Right ventricle myocardium superior (tissue), 1 donor: ENCODE results near the gene PRRX2. TPM values are rescaled to one million over a fixed set of nuclear protein-coding genes. Genes with fewer than 3 reads are reported as not detected.

ENCODE experiments used
- ATAC-seq: fragments of 200-7000 bp; cut with Tn5 transposase; one replicate; pipeline ENCODE4 v1.9.1; 2020; ENCODE audit warnings: mild to moderate bottlenecking; ENCODE audit not compliant: poor library complexity
- DNase-seq: peaks from one replicate; pipeline ENCODE4 v3.0.0-alpha.2; 2020
- intact Hi-C: fragments of 100-400 bp; cut with DNase I; formaldehyde crosslinking; loops from one replicate; pipeline ENCODE4 v1.11.2; 2022
- total RNA-seq: library from RNA; stranded (reverse); fragmentation: NEBNext Ultra II Directional; extraction: Animal tissue kit (Norgen Biotek cat#: 25700); gene quantifications from one replicate; pipeline ENCODE4 v1.2.1, GENCODE V29; 2021
- donor health status: DM: no; HTN: yes; CAD: no; lungs with severe emphysema.

The PRRX2 gene
- total RNA-seq, 1 donor from 2014 or later = 0.89 TPM

DNA sequence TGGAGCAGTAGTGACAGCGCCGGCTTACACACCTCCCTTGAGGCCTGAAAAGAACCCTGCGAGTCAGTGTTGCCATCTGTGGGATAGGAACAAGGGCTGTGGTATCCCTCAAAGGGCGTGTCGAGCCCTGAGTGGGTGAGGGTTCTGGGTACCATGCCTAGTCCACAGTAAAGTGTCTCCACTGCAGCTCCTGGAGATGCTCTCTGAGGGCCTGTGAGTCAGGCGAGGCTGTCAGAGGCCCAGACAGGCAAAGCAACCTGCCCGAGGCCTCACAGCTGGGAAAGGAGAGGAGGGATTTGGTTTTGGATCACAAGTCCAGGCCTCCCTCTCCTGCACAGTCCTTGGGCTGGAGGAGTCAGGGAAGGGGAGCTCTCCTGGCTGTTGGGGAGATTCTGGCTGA is 6.1 kb downstream of the PRRX2 start:
- intact Hi-C loops = no loop called here
- DNase-seq (no peak), ATAC-seq (no peak)

- no peak for ATAC-seq
Measured at GRCh38 chr9:129672702-129673101, 7.3 kb downstream of the PRRX2 start.

GRCh38 chr9:129673602-129674001 is 8.2 kb downstream of the PRRX2 start:
- ATAC-seq = no peak
- DNase-seq = no peak
- intact Hi-C loops = no loop called here

More at GRCh38 chr9:129672702-129673101, 7.3 kb downstream of the PRRX2 start:
- intact Hi-C loops = no loop called here
- no peak for DNase-seq

DNA sequence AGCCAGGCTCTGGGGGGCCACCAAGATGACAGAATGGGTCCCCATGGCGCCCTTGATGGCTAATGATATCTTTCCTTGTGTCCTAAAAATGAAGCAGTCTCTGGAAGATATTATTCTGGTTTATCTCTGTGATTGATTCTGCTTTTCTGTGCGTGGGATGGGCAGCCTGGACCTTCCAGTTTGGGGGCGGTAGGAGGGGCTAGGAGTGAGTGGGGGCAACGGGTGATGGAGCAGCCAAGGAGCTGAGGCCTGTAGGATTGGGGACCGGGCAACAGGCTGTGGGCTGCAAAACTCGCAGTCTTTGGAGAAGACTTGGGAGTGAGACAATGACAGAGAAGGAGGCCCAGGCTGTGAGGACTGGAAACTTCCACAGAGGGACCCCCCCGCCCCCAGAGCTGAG is 8.8 kb downstream of the PRRX2 start:
- intact Hi-C loops = no loop called here
- no peak for DNase-seq
- no peak for ATAC-seq

DNA sequence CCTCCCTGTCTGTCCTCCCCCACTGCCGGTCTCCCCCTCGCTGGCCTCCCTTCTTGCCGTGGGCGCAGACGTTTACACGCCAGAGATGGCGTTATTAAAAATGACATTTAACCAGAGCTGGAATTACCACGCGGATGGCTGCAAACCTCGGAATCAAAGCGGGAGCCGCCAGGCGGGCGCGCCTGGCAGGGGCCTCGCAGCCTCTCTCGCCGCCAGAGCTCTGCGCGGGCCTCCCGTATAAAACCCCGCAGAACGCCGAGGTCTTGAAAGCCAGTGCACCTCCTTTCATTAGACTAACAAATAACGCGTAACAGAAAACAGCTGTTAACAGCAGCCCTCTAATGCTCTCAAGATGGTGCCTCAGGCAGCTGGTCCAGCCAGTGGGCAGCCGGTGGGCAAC is 10.2 kb downstream of the PRRX2 start:
- ATAC-seq (no peak), DNase-seq (no peak)
- intact Hi-C loops = no loop called here

DNA sequence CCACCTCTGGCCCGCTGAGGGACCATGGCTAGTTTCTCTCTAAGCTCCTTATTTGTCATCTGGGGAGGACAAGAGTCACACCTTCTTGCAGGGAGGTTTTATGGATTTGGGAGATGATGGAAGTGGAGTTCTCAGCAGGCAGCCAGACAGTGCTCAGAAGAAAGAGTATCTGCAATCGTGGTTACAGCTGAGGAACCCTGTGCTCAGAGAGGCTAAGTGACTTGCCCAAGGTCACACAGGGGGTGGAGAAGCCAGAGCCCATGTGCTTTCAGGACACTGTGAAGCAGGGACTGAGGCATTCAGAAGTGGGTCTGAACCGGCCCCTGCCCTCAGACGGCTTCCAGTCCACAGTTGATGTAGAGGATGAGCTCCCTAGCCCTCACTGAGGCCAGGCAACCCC is 10.8 kb downstream of the PRRX2 start:
- intact Hi-C loops = no loop called here
- DNase-seq (no peak), ATAC-seq (no peak)

DNA sequence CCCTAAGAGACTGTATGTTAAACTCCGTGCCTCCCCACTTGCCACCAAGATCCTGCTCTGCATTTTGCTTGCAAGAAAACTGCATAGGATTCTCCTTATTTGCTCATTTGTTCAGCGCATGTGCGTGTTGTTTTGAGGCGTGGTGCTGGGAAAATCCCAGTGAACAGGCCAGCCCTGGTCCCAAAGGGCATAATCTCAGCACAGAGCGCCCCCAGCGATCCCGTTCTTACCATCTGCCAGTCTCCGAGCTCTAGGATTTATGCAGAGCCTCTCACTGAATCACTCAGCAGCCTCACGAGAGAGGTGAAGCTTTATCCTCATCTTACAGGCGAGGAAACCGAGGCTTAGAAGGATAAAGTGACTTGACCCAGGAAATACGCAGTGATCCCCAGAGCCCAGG is 11.5 kb downstream of the PRRX2 start:
- intact Hi-C loops = no loop called here
- ATAC-seq (peak; percentile 57), DNase-seq (no peak)

- DNase-seq (peak; percentile 57), ATAC-seq (peak; percentile 53)
- intact Hi-C loops = no loop called here
Measured at GRCh38 chr9:129677456-129677855, 12.0 kb downstream of the PRRX2 start.

- DNase-seq = no peak
- intact Hi-C loops = no loop called here
- ATAC-seq = no peak
Measured at GRCh38 chr9:129678844-129679243, 13.4 kb downstream of the PRRX2 start.

GRCh38 chr9:129679537-129679936 is 14.1 kb downstream of the PRRX2 start:
- no peak for ATAC-seq
- no peak for DNase-seq

GRCh38 chr9:129681924-129682323 is 16.5 kb downstream of the PRRX2 start:
- DNase-seq = no peak
- ATAC-seq = no peak
- intact Hi-C loops = no loop called here

More at GRCh38 chr9:129679537-129679936, 14.1 kb downstream of the PRRX2 start:
- intact Hi-C loops = no loop called here

DNA sequence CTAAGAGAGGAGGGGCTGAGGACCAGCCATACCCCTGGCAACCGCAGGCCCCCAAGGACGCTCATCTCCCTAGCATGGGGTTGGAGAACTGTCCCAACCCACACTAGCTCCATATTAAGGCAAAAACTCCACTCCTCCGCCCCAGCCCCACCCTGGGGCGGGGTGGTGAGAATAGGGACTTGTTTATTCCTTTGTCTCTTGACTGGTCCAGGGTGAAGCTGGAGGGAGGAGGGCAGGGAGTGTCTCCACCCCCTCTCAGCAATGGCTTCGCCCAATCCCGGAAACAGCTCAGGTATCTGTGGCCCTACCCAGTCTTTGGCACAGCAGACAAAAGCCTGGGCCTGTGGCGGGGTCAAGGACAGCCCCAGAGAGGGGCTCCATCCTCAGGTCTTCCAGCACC is 16.9 kb downstream of the PRRX2 start:
- intact Hi-C loops = no loop called here
- no peak for DNase-seq

GRCh38 chr9:129685220-129685932 is 19.9 kb downstream of the PRRX2 start:
- ATAC-seq = no peak
- no peak for DNase-seq
- intact Hi-C loops = no loop called here

More for the DNA sequence above, 16.9 kb downstream of the PRRX2 start:
- ATAC-seq = no peak

GRCh38 chr9:129685933-129686259 is 20.4 kb downstream of the PRRX2 start:
- DNase-seq = no peak
- intact Hi-C loops = no loop called here
- no peak for ATAC-seq

DNA sequence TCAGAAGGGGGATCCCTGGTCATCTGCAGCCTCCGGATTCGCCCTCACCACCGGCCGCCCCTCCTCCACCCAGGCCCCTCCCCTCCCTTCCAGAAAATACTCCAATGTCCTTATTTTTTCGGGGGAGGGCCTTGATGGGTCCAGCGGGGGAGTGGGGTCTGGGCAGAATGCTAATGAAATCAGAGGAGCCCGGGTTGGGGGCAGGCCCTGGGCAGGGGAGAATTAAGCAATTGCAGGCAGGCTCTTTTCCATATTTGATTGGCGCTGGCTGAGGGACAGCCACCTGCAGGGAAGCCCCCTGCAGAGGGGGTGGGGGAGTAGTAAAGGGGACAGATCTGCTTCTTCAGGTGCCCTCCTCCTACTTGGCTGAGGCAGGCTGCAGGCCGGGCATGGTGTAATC is 21.3 kb downstream of the PRRX2 start:
- no peak for ATAC-seq
- DNase-seq = no peak
- intact Hi-C loops = no loop called here

- no peak for ATAC-seq
- no peak for DNase-seq
- intact Hi-C loops = no loop called here
Measured at GRCh38 chr9:129687391-129687790, 21.9 kb downstream of the PRRX2 start.

GRCh38 chr9:129688285-129689043 is 23.0 kb downstream of the PRRX2 start:
- intact Hi-C loops = no loop called here
- ATAC-seq (no peak), DNase-seq (no peak)

GRCh38 chr9:129692534-129692933 is 27.1 kb downstream of the PRRX2 start:
- ATAC-seq = no peak
- intact Hi-C loops = no loop called here
- DNase-seq = no peak

DNA sequence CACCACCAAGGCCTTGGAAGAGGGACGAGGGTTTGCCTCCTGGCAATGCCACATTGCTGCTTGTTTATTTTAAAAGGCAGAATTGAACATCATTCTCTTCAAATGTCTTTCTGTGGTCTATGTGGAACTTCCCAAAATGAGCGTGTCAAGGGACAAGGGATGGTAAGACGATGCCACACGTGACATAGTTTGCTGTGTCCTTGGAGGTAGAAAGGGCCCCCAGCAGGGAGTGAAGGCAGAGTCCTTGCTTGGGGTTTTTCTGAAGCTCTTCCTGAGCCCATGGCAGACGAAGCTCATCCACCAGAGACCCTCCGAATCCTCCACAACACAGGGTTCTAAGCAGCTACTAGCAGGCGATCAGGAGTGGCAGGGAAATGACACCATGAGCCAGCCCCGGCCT is 28.3 kb downstream of the PRRX2 start:
- DNase-seq (no peak), ATAC-seq (no peak)
- intact Hi-C loops = no loop called here

DNA sequence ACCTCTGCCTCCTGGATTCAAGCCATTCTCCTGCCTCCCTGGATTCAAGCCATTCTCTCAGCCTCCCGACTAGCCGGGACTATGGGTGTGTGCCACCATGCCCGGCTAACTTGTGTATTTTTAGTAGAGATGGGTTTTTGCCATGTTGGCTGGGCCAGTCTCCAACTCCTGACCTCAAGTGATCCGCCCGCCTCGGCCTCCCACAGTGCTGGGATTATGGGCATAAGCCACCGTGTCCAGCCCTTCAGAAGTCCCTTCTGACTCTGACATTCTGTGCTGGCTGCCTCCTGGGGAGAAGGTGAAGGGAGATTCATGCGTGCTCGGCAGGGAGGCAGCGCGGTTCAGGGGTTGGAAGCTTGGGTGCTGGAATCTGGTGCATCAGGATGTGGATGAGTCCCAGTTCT is 28.8 kb downstream of the PRRX2 start:
- ATAC-seq (no peak), DNase-seq (no peak)
- intact Hi-C loops = no loop called here
